ENCODE results near the gene COBL. TPM values are rescaled to one million over a fixed set of nuclear protein-coding genes. Genes with fewer than 3 reads are reported as not detected.

Gene COBL
- total RNA-seq, 4 donors from 2014 or later: 62.4 to 114 (median 72.2) TPM

DNA sequence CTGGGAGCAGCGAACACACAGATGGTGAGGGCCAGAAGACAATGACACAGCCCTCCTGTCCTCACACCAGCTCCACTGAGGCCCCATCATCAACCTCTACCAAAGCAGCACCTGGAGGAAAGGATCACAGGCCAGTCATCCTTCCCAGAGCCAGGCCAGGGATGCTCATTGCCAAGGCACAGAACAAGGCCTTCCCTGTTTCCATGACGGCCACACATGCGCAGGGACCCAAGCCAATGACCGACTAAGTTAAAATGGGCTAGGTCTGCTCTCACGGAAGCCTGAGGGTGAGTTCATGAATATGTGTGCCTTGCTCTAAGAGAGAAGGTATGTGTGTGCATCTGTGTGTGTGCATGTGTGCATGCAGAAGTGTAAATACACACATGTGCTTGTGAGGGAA is 39.6 kb downstream of the COBL start:
- H3K4me1 ChIP-seq: no peaks in the 10 kb centered on the region
- no peaks in the 10 kb centered on the region for H3K27me3 ChIP-seq
- no peak overlapping the region for H3K27ac ChIP-seq
- intact Hi-C loops (cut with DNase I; ENCODE audit: low total_unique reads): no loop called here
- H3K4me3 ChIP-seq: no peak overlapping the region
- no peaks in the 10 kb centered on the region for H3K36me3 ChIP-seq
- TF ChIP-seq EP300 (IDR thresholded peaks at IDR 0.05; ENCODE audit: low read depth) (no peak), POLR2AphosphoS5 (IDR thresholded peaks at IDR 0.05) (no peak), POLR2A (IDR thresholded peaks at IDR 0.05) (no peak)
- TF ChIP-seq, protein P1, sequence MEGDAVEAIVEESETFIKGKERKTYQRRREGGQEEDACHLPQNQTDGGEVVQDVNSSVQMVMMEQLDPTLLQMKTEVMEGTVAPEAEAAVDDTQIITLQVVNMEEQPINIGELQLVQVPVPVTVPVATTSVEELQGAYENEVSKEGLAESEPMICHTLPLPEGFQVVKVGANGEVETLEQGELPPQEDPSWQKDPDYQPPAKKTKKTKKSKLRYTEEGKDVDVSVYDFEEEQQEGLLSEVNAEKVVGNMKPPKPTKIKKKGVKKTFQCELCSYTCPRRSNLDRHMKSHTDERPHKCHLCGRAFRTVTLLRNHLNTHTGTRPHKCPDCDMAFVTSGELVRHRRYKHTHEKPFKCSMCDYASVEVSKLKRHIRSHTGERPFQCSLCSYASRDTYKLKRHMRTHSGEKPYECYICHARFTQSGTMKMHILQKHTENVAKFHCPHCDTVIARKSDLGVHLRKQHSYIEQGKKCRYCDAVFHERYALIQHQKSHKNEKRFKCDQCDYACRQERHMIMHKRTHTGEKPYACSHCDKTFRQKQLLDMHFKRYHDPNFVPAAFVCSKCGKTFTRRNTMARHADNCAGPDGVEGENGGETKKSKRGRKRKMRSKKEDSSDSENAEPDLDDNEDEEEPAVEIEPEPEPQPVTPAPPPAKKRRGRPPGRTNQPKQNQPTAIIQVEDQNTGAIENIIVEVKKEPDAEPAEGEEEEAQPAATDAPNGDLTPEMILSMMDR (IDR thresholded peaks at IDR 0.05): no peak
- DNase-seq: no peak
- H3K9me3 ChIP-seq: no peaks in the 10 kb centered on the region
- in situ Hi-C loops (cut with MboI; ENCODE audit: low pct_ligation_motif_present in 1 of 4, low pct_unique_long_range_greater_than_20kb in 1 of 4, low sequenced_read_pairs in 3 of 4): no loop called here
- 84 to 92% methylated on average over 4 to 5 of the region's 5 CpGs for WGBS, 2 donors (ENCODE audit: low coverage in 1 of 2)

DNA sequence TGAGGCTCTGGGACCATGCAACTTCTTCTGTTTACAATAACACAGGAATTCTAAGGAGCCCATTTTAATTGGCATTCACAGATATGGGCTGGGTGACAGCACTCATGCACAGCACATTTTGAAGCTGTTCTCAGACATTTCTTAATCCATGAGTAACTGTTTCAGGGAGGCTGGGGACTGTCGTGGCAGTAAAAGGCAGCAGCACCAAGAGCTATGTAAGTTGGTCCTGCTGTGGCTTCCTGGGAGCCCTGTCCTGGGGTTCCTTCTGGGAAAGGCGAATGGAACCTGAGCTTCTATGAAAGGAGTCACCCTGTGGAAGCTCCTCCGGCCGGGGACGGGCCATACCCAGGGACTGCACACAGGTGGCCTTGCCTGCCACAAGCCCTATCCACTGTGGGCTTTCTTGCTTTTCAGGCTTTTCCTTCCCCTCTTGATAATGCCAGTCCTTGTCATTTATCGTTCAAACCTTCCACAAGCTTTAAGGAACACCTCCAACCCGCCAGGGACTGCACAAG is 40.5 kb downstream of the COBL start:
- no peaks in the 10 kb centered on the region for H3K36me3 ChIP-seq
- no peaks in the 10 kb centered on the region for H3K27me3 ChIP-seq
- no peak overlapping the region for H3K27ac ChIP-seq
- H3K4me3 ChIP-seq: no peak overlapping the region
- WGBS, 2 donors (ENCODE audit: low coverage in 1 of 2): 80% methylated on average over 7 of the region's 7 CpGs; no CpG with 5 or more reads in 1 of the 2 donors
- intact Hi-C loops (cut with DNase I; ENCODE audit: low total_unique reads) (no loop called here), in situ Hi-C loops (cut with MboI; ENCODE audit: low pct_ligation_motif_present in 1 of 4, low pct_unique_long_range_greater_than_20kb in 1 of 4, low sequenced_read_pairs in 3 of 4) (no loop called here)
- no peak for TF ChIP-seq EP300 (IDR thresholded peaks at IDR 0.05; ENCODE audit: low read depth)
- no peak for TF ChIP-seq POLR2A (IDR thresholded peaks at IDR 0.05)
- TF ChIP-seq, protein P1 (IDR thresholded peaks at IDR 0.05): no peak
- TF ChIP-seq POLR2AphosphoS5 (IDR thresholded peaks at IDR 0.05): no peak
- no peaks in the 10 kb centered on the region for H3K9me3 ChIP-seq
- DNase-seq: no peak
- H3K4me1 ChIP-seq: no peaks in the 10 kb centered on the region

DNA sequence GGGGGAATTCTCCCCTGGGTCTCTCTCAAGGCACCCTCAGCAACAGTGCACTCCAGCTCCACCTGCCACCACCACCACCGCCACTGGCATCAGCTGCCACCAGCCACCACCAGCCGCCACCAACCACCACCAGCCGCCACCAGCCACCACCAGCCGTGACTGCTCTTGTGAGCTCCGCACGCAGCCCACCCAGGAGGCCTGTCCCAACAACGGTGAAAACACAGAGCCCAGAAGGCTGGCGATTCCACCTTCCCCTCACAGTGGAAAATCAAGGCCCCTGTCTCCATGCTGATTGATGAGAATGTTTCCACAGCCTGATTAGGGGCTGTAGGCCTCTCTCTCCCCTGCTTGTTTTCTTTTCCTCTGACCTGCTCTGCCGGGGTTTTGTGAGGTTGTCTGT is 41.1 kb downstream of the COBL start:
- Histone ChIP-seq H3K4me1 (no peaks in the 10 kb centered on the region), H3K4me3 (no peak overlapping the region), H3K27me3 (no peaks in the 10 kb centered on the region), H3K9me3 (no peaks in the 10 kb centered on the region), H3K36me3 (no peaks in the 10 kb centered on the region), H3K27ac (no peak overlapping the region)
- no peak for DNase-seq
- 0 to 78% methylated on average over 1 to 9 of the region's 9 CpGs for WGBS, 2 donors (ENCODE audit: low coverage in 1 of 2)
- in situ Hi-C loops (cut with MboI; ENCODE audit: low pct_ligation_motif_present in 1 of 4, low pct_unique_long_range_greater_than_20kb in 1 of 4, low sequenced_read_pairs in 3 of 4): no loop called here
- TF ChIP-seq EP300 (IDR thresholded peaks at IDR 0.05; ENCODE audit: low read depth) (no peak), POLR2A (IDR thresholded peaks at IDR 0.05) (no peak), POLR2AphosphoS5 (IDR thresholded peaks at IDR 0.05) (no peak)
- TF ChIP-seq, protein P1 (IDR thresholded peaks at IDR 0.05): no peak
- intact Hi-C loops (cut with DNase I; ENCODE audit: low total_unique reads): no loop called here

DNA sequence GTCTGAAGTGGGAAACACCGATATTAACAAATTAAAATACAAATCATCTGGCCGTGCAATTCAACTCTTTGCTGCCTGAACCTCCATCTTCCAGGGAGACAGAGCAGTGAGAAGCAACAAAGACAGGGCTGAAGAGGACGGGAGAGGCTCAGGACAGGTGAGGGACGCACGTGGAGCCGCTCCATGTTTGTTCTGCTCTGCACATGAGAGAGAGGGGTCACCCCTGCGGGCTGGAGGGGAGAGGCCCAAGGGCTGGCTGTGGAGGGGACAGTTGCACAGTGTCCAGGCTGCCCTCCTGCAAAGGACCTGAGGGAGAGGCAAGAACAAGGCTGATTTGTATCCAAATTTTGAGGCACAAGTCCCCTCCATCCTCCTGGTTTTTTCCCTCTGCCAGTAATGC is 41.7 kb downstream of the COBL start:
- TF ChIP-seq EP300 (IDR thresholded peaks at IDR 0.05; ENCODE audit: low read depth) (no peak), POLR2AphosphoS5 (IDR thresholded peaks at IDR 0.05) (no peak), POLR2A (IDR thresholded peaks at IDR 0.05) (no peak)
- no peaks in the 10 kb centered on the region for H3K36me3 ChIP-seq
- H3K4me3 ChIP-seq: no peak overlapping the region
- no peaks in the 10 kb centered on the region for H3K4me1 ChIP-seq
- intact Hi-C loops (cut with DNase I; ENCODE audit: low total_unique reads) (no loop called here), in situ Hi-C loops (cut with MboI; ENCODE audit: low pct_ligation_motif_present in 1 of 4, low pct_unique_long_range_greater_than_20kb in 1 of 4, low sequenced_read_pairs in 3 of 4) (no loop called here)
- DNase-seq: no peak
- H3K9me3 ChIP-seq: no peaks in the 10 kb centered on the region
- 73 to 86% methylated on average over 5 to 7 of the region's 7 CpGs for WGBS, 2 donors (ENCODE audit: low coverage in 1 of 2)
- H3K27me3 ChIP-seq: no peaks in the 10 kb centered on the region
- no peak overlapping the region for H3K27ac ChIP-seq

DNA sequence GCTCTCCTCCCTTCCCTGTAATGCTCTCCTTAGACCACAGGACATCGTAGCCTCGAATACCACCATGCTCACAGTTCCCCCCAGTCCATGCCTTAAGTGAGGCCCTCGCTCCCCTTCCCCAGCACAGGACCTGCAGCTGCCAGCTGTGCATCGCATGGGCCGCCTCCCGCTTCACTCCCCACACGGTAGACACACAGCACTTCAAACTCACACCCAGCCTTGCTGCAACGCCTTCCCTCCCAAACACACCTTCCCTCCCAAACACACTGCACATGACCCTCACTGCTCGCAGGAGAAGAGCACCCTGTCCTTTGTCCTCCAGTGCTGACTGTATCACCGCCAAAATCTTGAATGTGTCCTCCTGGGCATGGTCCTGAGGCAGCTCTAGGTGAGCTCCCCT is 42.6 kb downstream of the COBL start:
- Histone ChIP-seq H3K36me3 (no peaks in the 10 kb centered on the region), H3K9me3 (no peaks in the 10 kb centered on the region), H3K27ac (no peak overlapping the region), H3K4me3 (no peak overlapping the region), H3K27me3 (no peaks in the 10 kb centered on the region), H3K4me1 (no peaks in the 10 kb centered on the region)
- TF ChIP-seq, protein P1 (IDR thresholded peaks at IDR 0.05): no peak
- TF ChIP-seq POLR2A (IDR thresholded peaks at IDR 0.05) (no peak), POLR2AphosphoS5 (IDR thresholded peaks at IDR 0.05) (no peak), EP300 (IDR thresholded peaks at IDR 0.05; ENCODE audit: low read depth) (no peak)
- 87 to 92% methylated on average over 10 of the region's 10 CpGs for WGBS, 2 donors (ENCODE audit: low coverage in 1 of 2)
- in situ Hi-C loops (cut with MboI; ENCODE audit: low pct_ligation_motif_present in 1 of 4, low pct_unique_long_range_greater_than_20kb in 1 of 4, low sequenced_read_pairs in 3 of 4) (no loop called here), intact Hi-C loops (cut with DNase I; ENCODE audit: low total_unique reads) (no loop called here)
- no peak for DNase-seq

Data from transverse colon (tissue), 4 donors.